Activated naive CD8-positive, alpha-beta T cell treated with anti-CD3 and anti-CD28 coated beads, Interleukin-2, amount 50 U/mL, for 16 hours (primary cell): Measurements from ENCODE around the gene EXOC3L4.
"Not testable (repeated sequence)": the region's sequence is repeated elsewhere in the genome, so short reads cannot be mapped to it uniquely, and the experiment has no call there.

Experiments
- DNase-seq: peaks from one replicate; pipeline ENCODE4 v3.0.0-alpha.2; 2020; ENCODE audit warnings: low read depth, low spot score

The EXOC3L4 gene

DNA sequence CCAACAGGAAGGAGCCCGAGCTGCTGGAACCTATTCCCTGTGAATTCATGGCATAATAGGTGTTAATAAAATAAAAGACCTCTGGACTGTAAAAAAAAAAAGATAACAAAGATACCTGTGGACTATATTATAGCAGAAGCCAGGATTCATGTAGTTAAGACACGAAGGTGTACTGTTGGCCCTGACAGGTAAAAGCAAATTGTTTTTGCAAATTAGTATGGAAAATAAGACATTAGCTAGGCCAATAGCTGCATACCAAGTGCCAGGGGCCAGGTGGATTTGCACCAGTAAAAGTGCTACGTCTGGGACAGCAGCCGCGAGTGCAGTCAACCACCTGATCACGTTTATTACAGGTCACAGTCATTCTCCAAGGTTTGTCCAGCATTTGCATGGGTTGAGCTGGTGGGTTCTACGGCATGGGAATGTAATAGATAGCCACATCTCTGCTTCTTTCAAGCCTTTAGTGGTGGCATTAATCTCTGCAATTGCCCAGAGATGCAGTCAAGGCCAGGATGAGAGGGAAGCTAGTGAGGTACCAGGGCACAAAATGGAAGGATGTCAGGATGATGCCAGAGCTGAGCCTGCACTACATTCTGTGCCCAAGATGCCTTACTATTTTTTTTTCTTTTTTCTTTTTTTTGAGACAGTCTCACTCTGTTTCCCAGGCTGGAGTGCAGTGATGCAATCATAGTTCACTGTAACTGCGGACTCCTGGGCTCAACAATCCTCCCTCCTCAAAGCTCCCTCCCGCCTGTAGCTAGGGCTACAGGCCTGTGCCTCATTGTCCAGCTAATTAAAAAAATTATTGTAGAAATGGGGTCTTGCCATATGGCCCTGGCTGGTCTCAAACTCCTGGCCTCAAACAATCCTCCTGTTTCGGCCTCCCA is 55.1 kb downstream of the EXOC3L4 start:
- DNase-seq, result no peak

- no peak for DNase-seq
Measured at GRCh38 chr14:103151270-103151945, 56.9 kb downstream of the EXOC3L4 start.

DNA sequence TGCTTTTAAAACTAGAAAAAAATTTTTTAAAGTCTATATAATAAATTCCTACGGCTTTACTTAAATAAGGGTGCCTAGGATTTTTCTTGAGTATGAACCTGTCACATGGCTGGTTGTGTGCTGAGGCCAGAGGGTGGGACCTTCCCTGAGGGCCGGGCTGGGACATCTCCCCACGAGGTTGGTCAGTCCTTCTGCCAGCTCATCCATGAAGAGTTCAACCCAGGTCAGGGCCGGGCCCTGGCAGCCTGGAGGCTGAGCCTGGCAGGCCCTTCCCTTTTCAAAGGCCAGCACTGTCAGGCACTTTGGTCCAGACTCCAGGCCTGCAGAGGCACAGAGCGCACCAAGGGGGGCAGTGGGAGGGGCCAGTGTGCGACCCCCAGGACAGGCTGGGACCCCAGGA is 60.5 kb downstream of the EXOC3L4 start:
- no peak for DNase-seq

DNA sequence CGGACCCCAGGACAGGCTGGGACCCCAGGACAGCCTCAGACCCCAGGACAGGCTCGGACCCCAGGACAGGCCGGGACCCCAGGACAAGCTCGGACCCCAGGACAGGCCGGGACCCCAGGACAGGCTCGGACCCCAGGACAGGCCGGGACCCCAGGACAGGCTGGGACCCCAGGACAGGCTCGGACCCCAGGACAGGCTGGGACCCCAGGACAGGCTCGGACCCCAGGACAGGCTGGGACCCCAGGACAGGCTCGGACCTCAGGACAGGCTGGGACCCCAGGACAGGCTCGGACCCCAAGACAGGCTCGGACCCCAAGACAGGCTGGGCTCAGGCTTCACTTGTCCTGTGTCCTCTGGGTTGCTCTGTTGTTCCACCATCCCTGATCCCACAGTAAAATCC is 60.9 kb downstream of the EXOC3L4 start:
- DNase-seq, result not testable (repeated sequence)

DNA sequence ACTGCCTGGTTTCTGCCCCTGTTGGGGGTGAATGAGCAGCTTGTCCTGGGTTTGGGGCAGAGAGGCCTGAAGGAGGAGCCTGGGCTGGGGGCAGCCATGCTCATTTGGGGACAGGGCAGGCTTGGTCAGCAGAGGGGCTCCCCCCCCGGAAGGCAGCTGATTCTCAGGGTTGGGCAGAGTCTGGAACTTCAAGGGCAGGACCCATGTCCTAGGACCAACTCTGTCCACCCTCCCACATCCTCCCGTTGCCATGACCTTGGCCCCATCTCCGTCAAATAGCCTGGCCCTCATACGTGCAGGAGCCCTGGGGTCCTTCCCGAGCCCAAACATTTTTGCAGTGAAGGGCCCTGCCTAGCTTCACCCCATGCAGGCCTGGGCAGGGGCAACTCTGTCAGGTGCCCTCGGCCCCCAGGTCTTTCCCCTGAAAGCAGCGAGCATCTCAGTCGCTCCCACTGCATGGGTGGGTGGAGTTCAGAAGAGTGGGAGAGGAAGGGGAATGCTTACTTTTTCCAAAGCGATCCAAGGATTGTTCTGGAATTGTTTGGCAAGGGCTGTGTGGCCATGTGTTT is 61.4 kb downstream of the EXOC3L4 start:
- no peak for DNase-seq

- no peak for DNase-seq
Measured at GRCh38 chr14:103156651-103157378, 62.3 kb downstream of the EXOC3L4 start.

DNA sequence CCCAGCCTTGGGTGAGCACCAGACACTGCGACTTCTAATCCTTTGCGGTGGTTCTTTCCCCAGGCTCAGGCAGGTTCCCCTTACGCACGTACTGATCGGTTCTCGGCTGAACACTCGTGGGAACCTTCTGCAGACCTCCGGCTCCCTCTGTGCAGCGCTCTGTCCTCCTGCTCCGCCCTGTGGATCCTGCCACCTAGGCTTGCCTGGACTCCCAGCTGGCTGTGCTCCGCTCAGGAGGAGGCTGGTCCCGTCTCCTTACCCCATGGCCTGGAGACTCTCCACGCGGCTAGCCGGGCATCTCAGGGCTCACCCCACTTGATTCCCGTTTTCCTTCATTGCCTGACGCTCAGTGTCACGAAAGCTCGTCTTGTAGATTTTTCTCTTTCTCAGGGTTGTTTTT is 63.4 kb downstream of the EXOC3L4 start:
- DNase-seq, result no peak

DNA sequence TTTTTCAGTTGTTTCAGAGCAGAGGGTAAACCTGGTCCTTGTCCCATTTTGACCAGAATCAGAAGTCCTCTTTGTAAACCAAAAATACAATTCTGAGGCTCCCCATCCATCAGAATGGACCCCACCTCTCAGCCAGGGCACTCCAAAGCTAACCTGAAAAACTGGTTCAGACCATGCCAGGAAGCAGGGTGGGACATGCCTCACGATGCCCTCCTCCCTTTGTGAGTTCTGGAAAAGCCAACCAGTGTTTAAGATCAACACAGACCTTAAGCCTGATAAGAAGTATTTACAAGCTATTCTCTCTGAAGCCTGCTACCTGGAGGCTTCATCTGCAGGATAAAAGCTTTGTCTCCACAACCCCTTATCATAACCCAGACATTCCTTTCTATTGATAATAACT is 64.2 kb downstream of the EXOC3L4 start:
- DNase-seq, result no peak
